Measurements from ENCODE around the gene SYT5. TPM values are rescaled to one million over a fixed set of nuclear protein-coding genes. Genes with fewer than 3 reads are reported as not detected.
"Not testable (repeated sequence)": the region's sequence is repeated elsewhere in the genome, so short reads cannot be mapped to it uniquely, and the experiment has no call there.

SYT5 gene
- total RNA-seq, 2 experiments from 2014 or later, result 0.84 TPM; not detected in 1

- no peak overlapping the region for H2AFZ ChIP-seq (ENCODE audit: low read length)
Observed at GRCh38 chr19:55225415-55225958, 45.4 kb upstream of the SYT5 start.

GRCh38 chr19:55224679-55225414 lies 44.8 kb upstream of the SYT5 start:
- H3K27ac ChIP-seq (ENCODE audit: low read depth, low read length, poor library complexity, severe bottlenecking); POLR2A ChIA-PET; H3K4me1 ChIP-seq (ENCODE audit: insufficient read depth, low read length, poor library complexity, severe bottlenecking); H2AFZ ChIP-seq (ENCODE audit: low read length); H3K4me3 ChIP-seq (ENCODE audit: low read depth, low read length, poor library complexity, severe bottlenecking); BruUV-seq (replicated peaks); H3K4me2 ChIP-seq (ENCODE audit: low read length); H3K79me2 ChIP-seq (ENCODE audit: insufficient read depth, low read depth, low read length); DNase-seq (ENCODE audit: low spot score); CTCF ChIA-PET (ENCODE audit: unreplicated experiment); H4K20me1 ChIP-seq (ENCODE audit: insufficient read depth, low read length); intact Hi-C loops (cut with micrococcal nuclease; ENCODE audit: unreplicated experiment); H3K9me2 ChIP-seq (ENCODE audit: insufficient read depth, low read length); H3K9me3 ChIP-seq (ENCODE audit: low read length): not testable (repeated sequence)
- peaks cover 99% of the 10 kb centered on the region for H3K36me3 ChIP-seq (ENCODE audit: insufficient read depth, low read length)

More at GRCh38 chr19:55225415-55225958, 45.4 kb upstream of the SYT5 start:
- H3K79me2 ChIP-seq (ENCODE audit: insufficient read depth, low read depth, low read length), result no peaks in the 10 kb centered on the region
- BruUV-seq (replicated peaks), result no TSS peak
- H3K4me3 ChIP-seq (ENCODE audit: low read depth, low read length, poor library complexity, severe bottlenecking), result no peak overlapping the region
- H4K20me1 ChIP-seq (ENCODE audit: insufficient read depth, low read length), result no peaks in the 10 kb centered on the region; the same call in 1 of the 2 replicates
- TF ChIP-seq EZH2phosphoT487 (IDR thresholded peaks at IDR 0.05; ENCODE audit: borderline replicate concordance, low read depth, low read length), result no peak
- TF ChIP-seq CTCF (conservative IDR thresholded peaks at IDR 0.05; ENCODE audit: low read length), result no peak
- H3K9me2 ChIP-seq (ENCODE audit: insufficient read depth, low read length), result no peaks in the 10 kb centered on the region
- CTCF ChIA-PET (ENCODE audit: unreplicated experiment), result no interaction called here
- H3K4me1 ChIP-seq (ENCODE audit: insufficient read depth, low read length, poor library complexity, severe bottlenecking), result no peaks in the 10 kb centered on the region
- H3K27ac ChIP-seq (ENCODE audit: low read depth, low read length, poor library complexity, severe bottlenecking), result no peak overlapping the region
- no peaks in the 10 kb centered on the region for H3K9me3 ChIP-seq (ENCODE audit: low read length)
- no peak overlapping the region for H3K4me2 ChIP-seq (ENCODE audit: low read length)
- H3K36me3 ChIP-seq (ENCODE audit: insufficient read depth, low read length), result peaks cover 100% of the 10 kb centered on the region
- DNase-seq (ENCODE audit: low spot score), result no peak
- intact Hi-C loops (cut with micrococcal nuclease; ENCODE audit: unreplicated experiment), result no loop called here
- POLR2A ChIA-PET, result no interaction called here

GRCh38 chr19:55224038-55224665 lies 44.1 kb upstream of the SYT5 start:
- no peak overlapping the region for H2AFZ ChIP-seq (ENCODE audit: low read length)
- ChIA-PET CTCF (ENCODE audit: unreplicated experiment) (no interaction called here), POLR2A (no interaction called here)
- H3K27ac ChIP-seq (ENCODE audit: low read depth, low read length, poor library complexity, severe bottlenecking), result no peak overlapping the region
- H3K4me3 ChIP-seq (ENCODE audit: low read depth, low read length, poor library complexity, severe bottlenecking), result no peak overlapping the region
- H4K20me1 ChIP-seq (ENCODE audit: insufficient read depth, low read length), result no peaks in the 10 kb centered on the region; the same call in 1 of the 2 replicates
- TF ChIP-seq CTCF (conservative IDR thresholded peaks at IDR 0.05; ENCODE audit: low read length) (no peak), EZH2phosphoT487 (IDR thresholded peaks at IDR 0.05; ENCODE audit: borderline replicate concordance, low read depth, low read length) (no peak)
- no peaks in the 10 kb centered on the region for H3K9me2 ChIP-seq (ENCODE audit: insufficient read depth, low read length)
- H3K79me2 ChIP-seq (ENCODE audit: insufficient read depth, low read depth, low read length), result no peaks in the 10 kb centered on the region
- no TSS peak for BruUV-seq (replicated peaks)
- DNase-seq (ENCODE audit: low spot score), result no peak
- intact Hi-C loops (cut with micrococcal nuclease; ENCODE audit: unreplicated experiment), result no loop called here
- no peak overlapping the region for H3K4me2 ChIP-seq (ENCODE audit: low read length)
- H3K9me3 ChIP-seq (ENCODE audit: low read length), result no peaks in the 10 kb centered on the region
- H3K36me3 ChIP-seq (ENCODE audit: insufficient read depth, low read length), result peaks cover 92% of the 10 kb centered on the region
- H3K4me1 ChIP-seq (ENCODE audit: insufficient read depth, low read length, poor library complexity, severe bottlenecking), result no peaks in the 10 kb centered on the region

Measured in OCI-LY7 (cell line).